ENCODE data around the gene OR14A16.

GRCh38 chr1:247829656-247830055 lies 5.7 kb upstream of the OR14A16 start:
- no peak for TF ChIP-seq CTCF (IDR thresholded peaks at IDR 0.05; ENCODE audit: low read depth, low read length, missing input control)
- TF ChIP-seq TAF1 (conservative IDR thresholded peaks at IDR 0.05), result no peak
- TF ChIP-seq ZBTB33 (IDR thresholded peaks at IDR 0.05), result no peak
- no peak for TF ChIP-seq SP1 (IDR thresholded peaks at IDR 0.05)
- no peak for TF ChIP-seq MAX (IDR thresholded peaks at IDR 0.05)
- TF ChIP-seq GABPA (IDR thresholded peaks at IDR 0.05 in 1 of 2, conservative IDR thresholded peaks at IDR 0.05 in 1 of 2), result no peak
- TF ChIP-seq RAD21 (IDR thresholded peaks at IDR 0.05), result no peak
- no peak for TF ChIP-seq REST (IDR thresholded peaks at IDR 0.05)
- no peak for TF ChIP-seq FOXA1 (IDR thresholded peaks at IDR 0.05)
- no peak for TF ChIP-seq EGR1 (IDR thresholded peaks at IDR 0.05; ENCODE audit: low read depth in 2 of 2)
- no peak for TF ChIP-seq JUND (IDR thresholded peaks at IDR 0.05)

Data from liver (tissue), 3 donors.